ENCODE data around the gene CAVIN2.
"Not testable (repeated sequence)": the region's sequence is repeated elsewhere in the genome, so short reads cannot be mapped to it uniquely, and the experiment has no call there.

CAVIN2 gene

GRCh38 chr2:191785651-191786050 is 61.2 kb downstream of the CAVIN2 start:
- H3K9me3 Mint-ChIP-seq; H3K4me3 Mint-ChIP-seq; ATAC-seq (replicated peaks); H3K27ac Mint-ChIP-seq; DNase-seq; H3K36me3 Mint-ChIP-seq; H3K4me1 Mint-ChIP-seq: not testable (repeated sequence)
- peaks cover 6 to 19% of the 10 kb centered on the region in 2 donors for H3K27me3 Mint-ChIP-seq

Data from stimulated activated naive B cell treated with anti-CD40 and anti-IgM and Interleukin-4, amounts not matched to agents 10 μg/mL and 1 μg/mL and 100 μg/mL, for 72 hours (primary cell).